ENCODE results near the gene RNF180.

RNF180 gene

DNA sequence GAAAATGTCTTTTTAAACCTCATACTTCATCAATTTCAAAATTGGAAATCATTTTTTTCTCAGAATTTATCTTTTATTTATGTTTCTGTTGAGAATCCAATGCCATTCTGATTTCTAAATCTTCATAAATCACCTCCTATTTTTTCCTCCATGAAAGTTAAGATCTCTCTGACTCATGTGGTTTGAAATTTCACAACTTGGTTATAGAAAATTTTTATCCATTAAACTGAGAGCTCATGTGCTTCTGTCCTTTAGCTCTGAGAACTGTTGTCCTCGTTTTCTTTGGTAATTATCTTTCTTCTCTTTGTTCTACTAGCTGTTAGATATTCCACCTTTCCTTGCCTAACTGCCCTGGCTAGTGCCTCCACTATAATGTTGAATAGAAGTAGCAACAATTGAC, 1.5 kb upstream of the RNF180 start:
- TF ChIP-seq CTCF (conservative IDR thresholded peaks at IDR 0.05; ENCODE audit: low read depth, low read length): no peak
- H3K4me3 ChIP-seq (IDR thresholded peaks at IDR 0.05; ENCODE audit: insufficient read depth, low read depth, low read length): no peak overlapping the region
- no peaks in the 10 kb centered on the region for H3K36me3 ChIP-seq (ENCODE audit: insufficient read depth)
- H2AFZ ChIP-seq (ENCODE audit: low read depth): no peak overlapping the region
- H3K27ac ChIP-seq: no peak overlapping the region
- H3K9ac ChIP-seq: no peak overlapping the region
- no peaks in the 10 kb centered on the region for H4K20me1 ChIP-seq (ENCODE audit: insufficient read depth)
- 0 out of 2 replicates have a peak, but pooled peaks cover 6% of the 10 kb centered on the region for H3K79me2 ChIP-seq (ENCODE audit: insufficient read depth, low read depth)
- peaks cover 4% of the 10 kb centered on the region for H3K4me1 ChIP-seq (ENCODE audit: low read depth, poor library complexity, severe bottlenecking)
- no peak overlapping the region for H3K4me2 ChIP-seq
- no peaks in the 10 kb centered on the region for H3K27me3 ChIP-seq (ENCODE audit: insufficient read depth, low read depth)

- H2AFZ ChIP-seq (ENCODE audit: low read depth): peak overlapping the region; percentile 80
- peak overlapping the region; percentile 56; the same call in 1 of the 2 replicates for H3K9ac ChIP-seq
Measured at GRCh38 chr5:64165160-64165499, 513 bp upstream of the RNF180 start.

DNA sequence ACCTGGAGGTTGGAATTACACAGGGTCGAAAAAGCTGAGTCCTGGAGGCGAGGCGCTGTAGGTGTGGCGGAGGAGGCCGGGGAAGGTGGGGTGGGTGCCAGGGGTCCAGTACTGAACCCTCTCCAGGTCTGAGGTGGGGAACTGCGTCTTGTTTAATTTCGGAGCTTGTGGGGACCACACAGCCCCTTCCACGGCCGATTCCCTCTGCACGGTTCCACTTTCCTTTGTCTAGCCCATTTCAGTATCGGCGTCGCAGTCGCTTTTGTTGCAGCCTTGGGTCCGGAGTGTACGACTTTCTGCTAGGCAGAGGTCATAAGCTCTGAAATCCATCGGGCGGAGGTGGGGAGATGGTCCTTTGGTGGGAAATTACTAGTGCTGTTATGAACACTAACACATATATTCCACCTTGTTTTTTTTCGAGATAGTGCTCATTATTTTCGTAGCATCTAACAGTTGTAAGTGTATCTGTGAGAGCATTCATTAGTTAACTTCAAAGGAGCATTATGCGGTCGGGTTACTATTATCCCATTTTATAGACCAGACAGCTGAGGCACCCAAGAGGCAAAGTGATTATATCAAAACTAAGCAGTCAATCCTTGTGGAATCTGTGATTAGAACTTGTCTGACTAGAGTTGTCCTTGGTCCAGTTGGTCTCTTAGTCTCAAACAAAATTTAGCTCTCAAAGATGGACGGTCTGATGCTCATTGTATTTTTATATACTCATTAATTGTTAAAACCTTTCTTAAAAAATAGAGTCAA, 737 bp downstream of the RNF180 start:
- H3K27me3 ChIP-seq (ENCODE audit: insufficient read depth, low read depth): no peaks in the 10 kb centered on the region
- H2AFZ ChIP-seq (ENCODE audit: low read depth): peak overlapping the region; percentile 80
- peak overlapping the region; percentile 79 for H3K4me2 ChIP-seq
- no peaks in the 10 kb centered on the region for H4K20me1 ChIP-seq (ENCODE audit: insufficient read depth)
- 0 out of 2 replicates have a peak, but pooled peaks cover 6% of the 10 kb centered on the region for H3K79me2 ChIP-seq (ENCODE audit: insufficient read depth, low read depth)
- H3K9ac ChIP-seq: peak overlapping the region; percentile 56; the same call in 1 of the 2 replicates
- no peak overlapping the region for H3K4me3 ChIP-seq (IDR thresholded peaks at IDR 0.05; ENCODE audit: insufficient read depth, low read depth, low read length)
- TF ChIP-seq CTCF (conservative IDR thresholded peaks at IDR 0.05; ENCODE audit: low read depth, low read length): no peak
- H3K36me3 ChIP-seq (ENCODE audit: insufficient read depth): no peaks in the 10 kb centered on the region
- peaks cover 4% of the 10 kb centered on the region for H3K4me1 ChIP-seq (ENCODE audit: low read depth, poor library complexity, severe bottlenecking)
- no peak overlapping the region for H3K27ac ChIP-seq

More at GRCh38 chr5:64165160-64165499, 513 bp upstream of the RNF180 start:
- Histone ChIP-seq H3K27ac (no peak overlapping the region), H3K27me3 (ENCODE audit: insufficient read depth, low read depth) (no peaks in the 10 kb centered on the region), H3K79me2 (ENCODE audit: insufficient read depth, low read depth) (0 out of 2 replicates have a peak, but pooled peaks cover 6% of the 10 kb centered on the region), H3K4me2 (peak overlapping the region; percentile 79), H3K4me1 (ENCODE audit: low read depth, poor library complexity, severe bottlenecking) (peaks cover 4% of the 10 kb centered on the region), H3K36me3 (ENCODE audit: insufficient read depth) (no peaks in the 10 kb centered on the region), H3K4me3 (IDR thresholded peaks at IDR 0.05; ENCODE audit: insufficient read depth, low read depth, low read length) (no peak overlapping the region), H4K20me1 (ENCODE audit: insufficient read depth) (no peaks in the 10 kb centered on the region)
- TF ChIP-seq CTCF (conservative IDR thresholded peaks at IDR 0.05; ENCODE audit: low read depth, low read length): no peak

DNA sequence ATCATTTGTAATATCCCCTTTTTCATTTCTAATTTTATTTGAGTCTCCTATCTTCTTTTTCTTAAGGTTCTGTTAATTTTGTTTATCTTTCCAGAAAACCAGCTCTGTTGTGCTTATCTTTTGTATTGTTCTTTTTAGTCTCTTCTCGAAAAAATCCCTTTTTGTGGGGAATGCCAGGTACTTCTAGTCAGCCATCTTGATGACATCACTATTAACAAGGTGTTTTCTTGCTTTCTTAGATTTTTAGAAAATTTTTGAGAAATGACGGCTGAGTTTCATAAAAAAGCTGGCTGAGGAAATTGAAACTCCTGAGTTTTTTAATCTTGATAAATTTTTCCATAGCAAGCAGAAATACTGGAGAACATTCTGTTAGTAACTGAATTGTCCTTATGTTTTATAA, 10.7 kb downstream of the RNF180 start:
- no peak overlapping the region for H2AFZ ChIP-seq (ENCODE audit: low read depth)
- H3K9ac ChIP-seq: no peak overlapping the region
- 0 out of 2 replicates have a peak, but pooled peaks cover 6% of the 10 kb centered on the region for H3K79me2 ChIP-seq (ENCODE audit: insufficient read depth, low read depth)
- peaks cover 23% of the 10 kb centered on the region for H3K4me1 ChIP-seq (ENCODE audit: low read depth, poor library complexity, severe bottlenecking)
- no peak for TF ChIP-seq CTCF (conservative IDR thresholded peaks at IDR 0.05; ENCODE audit: low read depth, low read length)
- no peak overlapping the region for H3K4me3 ChIP-seq (IDR thresholded peaks at IDR 0.05; ENCODE audit: insufficient read depth, low read depth, low read length)
- H4K20me1 ChIP-seq (ENCODE audit: insufficient read depth): no peaks in the 10 kb centered on the region
- no peak overlapping the region for H3K27ac ChIP-seq
- H3K4me2 ChIP-seq: no peak overlapping the region
- H3K27me3 ChIP-seq (ENCODE audit: insufficient read depth, low read depth): no peaks in the 10 kb centered on the region
- no peaks in the 10 kb centered on the region for H3K36me3 ChIP-seq (ENCODE audit: insufficient read depth)

Measured in KMS-11 (cell line).